SK-N-MC (cell line): ENCODE data around the gene PKP2.

Experiments
- EZH2 ChIP-seq: fragments of 200-600 bp; sonication (generic); IDR thresholded peaks from one replicate; pipeline ENCODE4 v1.6.1; 2017; ENCODE audit warnings: antibody characterized with exemption
- FOXP2 ChIP-seq: optimal IDR thresholded peaks from 2 replicates; pipeline ENCODE3; 2011; ENCODE audit warnings: mild to moderate bottlenecking, moderate library complexity; ENCODE audit not compliant: insufficient read depth; ENCODE audit errors: extremely low read length, control extremely low read depth
- POLR2AphosphoS5 ChIP-seq: IDR thresholded peaks from 2 replicates; pipeline ENCODE4 v1.6.1; 2012; ENCODE audit warnings: mild to moderate bottlenecking, low read depth, low read length, borderline replicate concordance

DNA sequence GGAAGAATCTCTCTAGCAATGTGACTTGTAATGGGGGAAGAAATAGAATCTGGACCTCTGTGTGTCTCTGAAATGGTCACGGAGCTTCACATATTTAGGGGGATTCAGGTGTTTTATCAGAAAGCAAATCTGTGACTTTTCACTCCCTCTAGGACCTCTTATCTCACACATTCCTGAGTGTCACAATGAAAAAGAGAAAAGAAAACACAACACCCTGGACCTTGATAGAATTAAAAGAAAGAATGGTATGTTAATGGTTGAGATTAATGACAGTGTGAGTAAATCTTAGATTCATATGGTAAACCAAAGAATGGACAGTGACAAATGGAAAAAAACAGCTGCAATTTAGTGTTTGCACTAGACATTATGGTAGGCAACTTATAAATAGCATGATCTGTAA, 68.5 kb downstream of the PKP2 start:
- TF ChIP-seq POLR2AphosphoS5 (no peak), EZH2 (no peak), FOXP2 (no peak)
